MCF 10A (cell line): Measurements from ENCODE around the gene SLC4A1. TPM values are rescaled to one million over a fixed set of nuclear protein-coding genes. Genes with fewer than 3 reads are reported as not detected.
A peak's percentile ranks its signal among the peaks of the same experiment; 100 is the strongest.

Experiments used
- BruUV-seq: library from RNA; stranded (reverse); fragments of 400-500 nt; replicated peaks from 2 replicates; lab custom pipeline; 2021; lab: Mats Ljungman, UMichigan
- CTCF ChIA-PET: fragments of 300-600 bp; sonication (Branson Sonifier 250); formaldehyde crosslinking; extraction: SDS; loops from one replicate; lab custom pipeline; 2021; ENCODE audit warnings: antibody characterized with exemption, inconsistent platforms; lab: Yijun Ruan, JAX
- POLR2A ChIA-PET: fragments of 300-600, 350-650 bp; sonication (Branson Sonifier 250); formaldehyde crosslinking; extraction: SDS; loops from one replicate; lab custom pipeline; 2020; ENCODE audit warnings: antibody characterized with exemption, inconsistent platforms; lab: Yijun Ruan, JAX
- DNase-seq: peaks from one replicate; pipeline ENCODE4 v3.0.0-alpha.2; 2018; ENCODE audit not compliant: unreplicated experiment
- H3K27ac Mint-ChIP-seq: one replicate; pipeline ENCODE4 v1.8.0; 2022; ENCODE audit warnings: mild to moderate bottlenecking, low read depth, mixed read lengths; ENCODE audit not compliant: unreplicated experiment
- H3K27me3 Mint-ChIP-seq: one replicate; pipeline ENCODE4 v1.8.0; 2022; ENCODE audit warnings: mixed read lengths; ENCODE audit not compliant: insufficient read depth, unreplicated experiment
- H3K36me3 Mint-ChIP-seq: one replicate; pipeline ENCODE4 v1.8.0; 2022; ENCODE audit warnings: mild to moderate bottlenecking, moderate library complexity, mixed read lengths; ENCODE audit not compliant: insufficient read depth, unreplicated experiment
- H3K4me1 Mint-ChIP-seq: one replicate; pipeline ENCODE4 v1.8.0; 2022; ENCODE audit warnings: mixed read lengths; ENCODE audit not compliant: insufficient read depth, unreplicated experiment
- H3K4me3 Mint-ChIP-seq: one replicate; pipeline ENCODE4 v1.8.0; 2022; ENCODE audit warnings: mild to moderate bottlenecking, moderate library complexity, mixed read lengths; ENCODE audit not compliant: unreplicated experiment
- H3K9me3 Mint-ChIP-seq: one replicate; pipeline ENCODE4 v1.8.0; 2022; ENCODE audit warnings: mixed read lengths; ENCODE audit not compliant: unreplicated experiment
- intact Hi-C: fragments of 100-400 bp; cut with micrococcal nuclease; formaldehyde crosslinking; loops from 2 replicates; pipeline ENCODE4 v1.14.1; 2022
- total RNA-seq: library from RNA; stranded (reverse); gene quantifications from 2 replicates; pipeline ENCODE4 v1.2.3, GENCODE V29; 2022
- TF ChIP-seq, protein P1 (sequence below): fragments of 200-600 bp; IDR thresholded peaks from one replicate; pipeline ENCODE4 v1.8.0; 2022; ENCODE audit warnings: antibody characterized with exemption, mild to moderate bottlenecking; ENCODE audit not compliant: unreplicated experiment

Gene SLC4A1
- total RNA-seq, 1 experiment from 2014 or later, result not detected

DNA sequence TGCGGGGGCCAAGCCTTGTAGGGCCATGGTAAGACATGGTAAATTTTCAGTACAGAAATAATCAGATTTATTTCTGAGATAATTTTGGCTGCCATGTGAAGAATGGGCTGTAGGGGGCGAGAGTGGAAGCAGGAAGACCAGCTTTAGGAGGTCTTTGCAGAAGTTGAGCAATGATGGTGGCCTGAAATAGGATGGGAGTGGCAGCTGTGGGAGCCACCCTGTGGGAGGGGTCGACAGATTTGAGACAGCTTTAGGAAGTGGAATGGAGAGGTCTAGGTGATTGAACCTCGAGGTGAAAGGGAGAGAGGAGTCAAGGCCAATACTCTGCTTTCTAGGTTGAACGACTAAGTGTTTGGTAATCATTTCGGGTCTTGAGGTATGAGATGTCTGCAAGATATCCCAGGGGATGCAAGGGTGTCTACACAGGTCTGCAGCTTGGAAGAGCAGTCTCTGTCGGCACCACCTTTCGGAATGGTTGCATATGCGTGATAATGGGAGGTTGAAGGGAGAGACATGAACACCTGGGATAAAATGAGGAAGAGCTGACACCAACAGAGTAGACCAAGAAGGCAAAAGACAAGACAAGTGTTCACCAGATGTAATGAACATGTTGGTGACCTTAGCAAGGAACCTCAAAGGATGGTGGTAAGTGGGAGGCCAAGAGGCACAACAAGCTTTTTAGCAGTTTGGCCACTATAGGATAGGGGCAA lies 64.0 kb downstream of the SLC4A1 start:
- CTCF ChIA-PET, result interaction anchor here (0.6 to 1.8 kb wide), 8 partner anchors 10 to 472 kb away, joined by 3 to 22 read pairs (median 4); partner anchors contain the start of gene RUNDC3A
- TF ChIP-seq, protein P1, sequence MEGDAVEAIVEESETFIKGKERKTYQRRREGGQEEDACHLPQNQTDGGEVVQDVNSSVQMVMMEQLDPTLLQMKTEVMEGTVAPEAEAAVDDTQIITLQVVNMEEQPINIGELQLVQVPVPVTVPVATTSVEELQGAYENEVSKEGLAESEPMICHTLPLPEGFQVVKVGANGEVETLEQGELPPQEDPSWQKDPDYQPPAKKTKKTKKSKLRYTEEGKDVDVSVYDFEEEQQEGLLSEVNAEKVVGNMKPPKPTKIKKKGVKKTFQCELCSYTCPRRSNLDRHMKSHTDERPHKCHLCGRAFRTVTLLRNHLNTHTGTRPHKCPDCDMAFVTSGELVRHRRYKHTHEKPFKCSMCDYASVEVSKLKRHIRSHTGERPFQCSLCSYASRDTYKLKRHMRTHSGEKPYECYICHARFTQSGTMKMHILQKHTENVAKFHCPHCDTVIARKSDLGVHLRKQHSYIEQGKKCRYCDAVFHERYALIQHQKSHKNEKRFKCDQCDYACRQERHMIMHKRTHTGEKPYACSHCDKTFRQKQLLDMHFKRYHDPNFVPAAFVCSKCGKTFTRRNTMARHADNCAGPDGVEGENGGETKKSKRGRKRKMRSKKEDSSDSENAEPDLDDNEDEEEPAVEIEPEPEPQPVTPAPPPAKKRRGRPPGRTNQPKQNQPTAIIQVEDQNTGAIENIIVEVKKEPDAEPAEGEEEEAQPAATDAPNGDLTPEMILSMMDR, result peak; percentile 46
- peak; percentile 68 for DNase-seq
- Mint-ChIP-seq H3K4me3 (no peak overlapping the region), H3K27ac (peak overlapping the region; percentile 91), H3K4me1 (peaks cover 50% of the 10 kb centered on the region), H3K36me3 (peaks cover 40% of the 10 kb centered on the region), H3K27me3 (no peaks in the 10 kb centered on the region), H3K9me3 (no peaks in the 10 kb centered on the region)
- intact Hi-C loops, result no loop called here
- POLR2A ChIA-PET, result interaction anchor here (0.6 to 1.9 kb wide), 9 partner anchors 8 to 1869 kb away, joined by 3 to 9 read pairs (median 4); partner anchors contain the start of genes TMUB2 and UBTF
- no TSS peak for BruUV-seq

DNA sequence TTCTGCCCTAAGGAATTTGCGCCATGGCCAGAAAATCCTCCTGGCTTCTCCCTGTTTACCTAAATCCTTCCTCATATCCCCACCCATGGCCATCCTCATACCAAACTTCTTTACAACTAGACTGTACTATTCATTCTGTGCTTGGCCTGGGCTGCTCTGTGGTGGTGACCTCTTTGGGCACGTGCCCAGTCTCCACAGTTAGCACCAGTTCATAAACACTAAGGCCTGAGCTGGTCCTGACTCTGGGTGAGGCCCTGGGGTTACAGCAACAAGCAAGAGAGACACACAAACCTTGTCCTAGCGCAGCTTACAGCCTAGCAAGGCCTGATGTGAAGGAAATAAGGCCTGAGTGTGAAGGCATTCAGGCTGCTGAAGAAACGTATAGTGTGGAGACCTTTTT lies 65.2 kb downstream of the SLC4A1 start:
- CTCF ChIA-PET, result interaction anchor here (1.0 kb wide), 1 partner anchor 14 kb away, joined by 3 read pairs; no protein-coding TSS in a partner anchor
- intact Hi-C loops, result no loop called here
- POLR2A ChIA-PET, result interaction anchor here (1.0 to 6.7 kb wide), 4 partner anchors 16 to 124 kb away, joined by 3 to 65 read pairs (median 28); partner anchors contain the start of genes TMUB2 and UBTF
- peak overlapping the region; percentile 45 for H3K4me3 Mint-ChIP-seq
- H3K27ac Mint-ChIP-seq, result peak overlapping the region; percentile 91
- H3K9me3 Mint-ChIP-seq, result no peaks in the 10 kb centered on the region
- no TSS peak for BruUV-seq
- H3K27me3 Mint-ChIP-seq, result no peaks in the 10 kb centered on the region
- H3K4me1 Mint-ChIP-seq, result peaks cover 49% of the 10 kb centered on the region
- TF ChIP-seq, protein P1, result no peak
- no peak for DNase-seq
- peaks cover 36% of the 10 kb centered on the region for H3K36me3 Mint-ChIP-seq

DNA sequence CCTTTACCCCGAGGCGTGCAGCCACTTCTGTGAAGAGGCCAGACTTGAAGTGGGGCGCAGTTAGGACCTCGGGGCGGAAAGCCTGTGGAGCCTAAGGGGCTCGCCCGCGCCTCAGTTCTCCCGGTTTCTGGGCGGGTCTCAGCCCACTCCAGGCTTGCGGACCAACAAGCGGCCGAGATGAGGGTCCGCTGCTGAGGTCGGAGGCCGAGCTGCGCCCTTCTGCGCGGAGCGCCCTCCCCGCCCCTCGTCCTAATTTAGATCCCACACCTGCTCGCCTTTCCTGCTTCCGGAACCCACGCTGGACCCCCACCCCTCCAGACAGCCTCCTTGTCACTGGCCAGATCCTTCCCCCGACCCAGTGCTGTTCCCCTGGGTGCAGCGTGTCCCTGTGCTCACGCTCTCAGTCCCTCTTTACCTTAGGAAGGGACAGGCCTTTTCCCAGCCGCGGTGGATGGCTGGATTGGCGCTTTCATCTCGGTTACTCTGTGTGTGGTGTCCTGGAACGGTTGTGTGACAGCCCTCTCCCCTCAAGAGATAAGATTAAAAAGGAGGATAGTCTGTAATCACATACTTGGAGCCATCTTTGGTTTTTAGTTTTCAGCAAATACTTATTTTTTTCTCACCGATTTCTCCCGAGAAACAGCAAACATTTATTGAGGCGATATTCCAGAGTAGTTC lies 67.3 kb downstream of the SLC4A1 start:
- H3K36me3 Mint-ChIP-seq, result peaks cover 36% of the 10 kb centered on the region
- TF ChIP-seq, protein P1, result no peak
- intact Hi-C loops, result loop anchor here (1.0 kb wide), 2 partner anchors 18 to 126 kb away; no protein-coding TSS in a partner anchor
- peak overlapping the region; percentile 89 for H3K4me3 Mint-ChIP-seq
- peak overlapping the region; percentile 95 for H3K27ac Mint-ChIP-seq
- H3K27me3 Mint-ChIP-seq, result no peaks in the 10 kb centered on the region
- DNase-seq, result no peak
- TSS peak; percentile 75 for BruUV-seq
- no peaks in the 10 kb centered on the region for H3K9me3 Mint-ChIP-seq
- ChIA-PET POLR2A (interaction anchor here (0.7 to 6.7 kb wide), 8 partner anchors 9 to 145 kb away, joined by 3 to 65 read pairs (median 4); partner anchors contain the start of genes LSM12, TMUB2 and UBTF), CTCF (no interaction called here)
- H3K4me1 Mint-ChIP-seq, result peaks cover 46% of the 10 kb centered on the region
